A673 (cell line): Measurements from ENCODE around the gene LCE2B.

Experiments used
- CTCF ChIP-seq: fragments of 300-800, 200-600 bp; sonication (generic); conservative IDR thresholded peaks from 2 replicates; pipeline ENCODE4 v1.5.1; 2017; ENCODE audit warnings: low read depth, mild to moderate bottlenecking, antibody characterized with exemption, low read length, moderate library complexity, mixed read lengths
- EZH2 ChIP-seq: fragments of 200-600 bp; sonication (generic); IDR thresholded peaks from 2 replicates; pipeline ENCODE4 v1.6.1; 2017; ENCODE audit warnings: borderline replicate concordance, low read depth, mild to moderate bottlenecking, mixed read lengths, antibody characterized with exemption, low read length; ENCODE audit not compliant: poor library complexity, severe bottlenecking

- TF ChIP-seq EZH2 = no peak
- no peak for TF ChIP-seq CTCF
These were observed 39.3 kb upstream of the LCE2B start for GRCh38 chr1:152646656-152647055.
